ENCODE data around the gene NMUR2. TPM values are rescaled to one million over a fixed set of nuclear protein-coding genes. Genes with fewer than 3 reads are reported as not detected.

Gene NMUR2
- total RNA-seq, 1 experiment from 2014 or later = not detected

- H3F3A ChIP-seq (ENCODE audit: insufficient read depth, low read depth) = no peaks in the 10 kb centered on the region
- TF ChIP-seq CTCF (conservative IDR thresholded peaks at IDR 0.05) = no peak
- no peak overlapping the region for H2AFZ ChIP-seq
- CTCF ChIA-PET = no interaction called here
- H3K9me2 ChIP-seq (ENCODE audit: insufficient read depth) = no peaks in the 10 kb centered on the region
- H3K9me3 ChIP-seq (ENCODE audit: insufficient read depth, low read depth) = no peaks in the 10 kb centered on the region
- H4K20me1 ChIP-seq (ENCODE audit: insufficient read depth) = no peaks in the 10 kb centered on the region
- H3K79me2 ChIP-seq (ENCODE audit: low read depth) = no peaks in the 10 kb centered on the region
- no peaks in the 10 kb centered on the region for H3K36me3 ChIP-seq (ENCODE audit: low read depth)
- POLR2A ChIA-PET (ENCODE audit: unreplicated experiment) = interaction anchor here (0.6 kb wide), 1 partner anchor 491 kb away, joined by 7 read pairs; no protein-coding TSS in a partner anchor
- H3K4me1 ChIP-seq (replicated peaks; ENCODE audit: insufficient read depth) = no peaks in the 10 kb centered on the region
- H3K4me3 ChIP-seq = no peak overlapping the region
- no peaks in the 10 kb centered on the region for H3K27me3 ChIP-seq (ENCODE audit: insufficient read depth, low read depth)
- intact Hi-C loops (cut with micrococcal nuclease; ENCODE audit: unreplicated experiment) = no loop called here
- BruUV-seq (replicated peaks) = no TSS peak
- H3K4me2 ChIP-seq = no peak overlapping the region
- no peak for DNase-seq
- H3K27ac ChIP-seq = no peak overlapping the region
Measured at GRCh38 chr5:152389208-152389849, 15.8 kb downstream of the NMUR2 start.

DNA sequence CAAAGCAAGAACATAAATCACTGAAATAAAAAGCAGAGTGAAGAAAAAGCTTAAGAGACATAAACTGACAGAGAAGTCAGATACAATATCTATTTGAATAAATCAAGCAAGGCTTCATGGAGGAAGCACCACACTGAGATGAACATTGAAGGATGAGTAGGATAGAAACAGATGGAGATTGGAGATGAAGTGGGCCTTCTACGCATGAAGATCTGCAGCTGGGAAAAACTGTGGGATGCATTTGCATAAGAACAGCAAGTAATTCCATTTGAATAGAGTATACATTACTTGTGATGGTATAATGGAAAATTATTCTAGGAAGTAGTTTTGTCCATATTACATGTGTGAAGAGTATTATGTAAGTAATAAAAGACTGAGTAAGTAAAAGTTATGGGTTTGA lies 16.5 kb downstream of the NMUR2 start:
- Histone ChIP-seq H2AFZ (no peak overlapping the region), H3K27ac (no peak overlapping the region), H3K36me3 (ENCODE audit: low read depth) (no peaks in the 10 kb centered on the region), H3K9me3 (ENCODE audit: insufficient read depth, low read depth) (no peaks in the 10 kb centered on the region), H3F3A (ENCODE audit: insufficient read depth, low read depth) (no peaks in the 10 kb centered on the region), H3K4me3 (no peak overlapping the region), H3K27me3 (ENCODE audit: insufficient read depth, low read depth) (no peaks in the 10 kb centered on the region), H4K20me1 (ENCODE audit: insufficient read depth) (no peaks in the 10 kb centered on the region), H3K4me1 (replicated peaks; ENCODE audit: insufficient read depth) (no peaks in the 10 kb centered on the region), H3K4me2 (no peak overlapping the region), H3K9me2 (ENCODE audit: insufficient read depth) (no peaks in the 10 kb centered on the region), H3K79me2 (ENCODE audit: low read depth) (no peaks in the 10 kb centered on the region)
- intact Hi-C loops (cut with micrococcal nuclease; ENCODE audit: unreplicated experiment) = no loop called here
- POLR2A ChIA-PET (ENCODE audit: unreplicated experiment) = interaction anchor here (0.6 kb wide), 1 partner anchor 490 kb away, joined by 7 read pairs; no protein-coding TSS in a partner anchor
- BruUV-seq (replicated peaks) = no TSS peak
- TF ChIP-seq EZH2 (IDR thresholded peaks at IDR 0.05; ENCODE audit: low read depth) (no peak), CTCF (conservative IDR thresholded peaks at IDR 0.05) (no peak)
- CTCF ChIA-PET = no interaction called here
- no peak for DNase-seq

DNA sequence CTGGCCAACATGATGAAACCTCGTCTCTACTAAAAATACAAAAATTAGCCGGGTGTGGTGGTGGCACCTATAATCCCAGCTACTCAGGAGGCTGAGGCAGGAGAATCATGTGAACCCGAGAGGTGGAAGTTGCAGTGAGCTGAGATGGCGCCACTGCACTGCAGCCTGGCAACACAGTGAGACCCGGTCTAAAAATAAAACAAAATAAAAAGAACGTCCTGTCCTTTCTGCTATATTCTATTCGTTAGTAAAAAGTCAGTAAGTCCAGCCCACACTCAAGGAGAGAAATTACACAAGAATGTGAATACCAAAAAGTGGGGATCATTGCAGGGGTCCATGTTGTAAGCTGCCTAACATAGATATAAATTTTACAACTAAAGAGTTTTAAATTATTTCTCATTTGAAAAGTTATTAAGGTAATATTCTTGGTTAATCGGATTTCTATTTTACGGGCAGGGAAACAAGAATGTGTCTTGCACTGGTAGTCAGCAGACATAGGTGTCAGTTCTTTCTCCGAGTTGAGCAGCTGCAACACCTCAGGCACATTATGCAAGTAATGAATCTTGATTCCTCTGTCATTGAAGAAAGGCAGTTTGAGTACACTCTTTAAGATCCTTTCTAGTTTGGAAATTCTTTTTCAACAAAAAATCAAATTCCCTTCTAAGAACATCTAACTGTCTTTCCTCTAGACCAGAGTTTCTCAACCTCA lies 24.5 kb downstream of the NMUR2 start:
- Histone ChIP-seq H3K9me3 (ENCODE audit: insufficient read depth, low read depth) (no peaks in the 10 kb centered on the region), H3K9me2 (ENCODE audit: insufficient read depth) (no peaks in the 10 kb centered on the region), H3F3A (ENCODE audit: insufficient read depth, low read depth) (no peaks in the 10 kb centered on the region), H3K4me3 (no peak overlapping the region), H3K36me3 (ENCODE audit: low read depth) (no peaks in the 10 kb centered on the region), H3K4me1 (replicated peaks; ENCODE audit: insufficient read depth) (no peaks in the 10 kb centered on the region), H3K79me2 (ENCODE audit: low read depth) (no peaks in the 10 kb centered on the region), H3K4me2 (no peak overlapping the region), H4K20me1 (ENCODE audit: insufficient read depth) (no peaks in the 10 kb centered on the region), H3K27ac (no peak overlapping the region), H2AFZ (no peak overlapping the region), H3K27me3 (ENCODE audit: insufficient read depth, low read depth) (no peaks in the 10 kb centered on the region)
- TF ChIP-seq EZH2 (IDR thresholded peaks at IDR 0.05; ENCODE audit: low read depth) = no peak
- no peak for TF ChIP-seq CTCF (conservative IDR thresholded peaks at IDR 0.05)
- POLR2A ChIA-PET (ENCODE audit: unreplicated experiment) = no interaction called here
- DNase-seq = no peak
- no TSS peak for BruUV-seq (replicated peaks)
- CTCF ChIA-PET = no interaction called here
- intact Hi-C loops (cut with micrococcal nuclease; ENCODE audit: unreplicated experiment) = no loop called here
